Metanephros (tissue), 1 donor: Measurements from ENCODE around the gene MAGEB3. TPM values are rescaled to one million over a fixed set of nuclear protein-coding genes. Genes with fewer than 3 reads are reported as not detected.

Experiments
- total RNA-seq: library from RNA; depleted of rRNA; stranded (reverse); fragments of >200 nt; gene quantifications from one replicate; pipeline ENCODE4 v1.2.3, GENCODE V29; 2014

MAGEB3 gene
- not detected for total RNA-seq

GRCh38 chrX:30230395-30230794 lies at the start of gene MAGEB3:
Gene MAGEB3, plus strand, starts transcription at chrX:30230657. Its CDS starts 5,268 bp downstream, at chrX:30235925.

GRCh38 chrX:30215357-30215843 lies 15.1 kb upstream of the MAGEB3 start, which contains the start of gene MAGEB2:
Gene MAGEB2, plus strand, starts transcription at chrX:30215563. Its CDS starts 3,018 bp downstream, at chrX:30218581.

GRCh38 chrX:30241724-30242415 lies 11.4 kb downstream of the MAGEB3 start, which contains the start of gene MAGEB4:
Gene MAGEB4, plus strand, starts transcription at chrX:30242000. Its CDS starts 136 bp downstream, at chrX:30242136.

GRCh38 chrX:30246769-30247489 lies 16.5 kb downstream of the MAGEB3 start, which contains the start of gene MAGEB1:
Gene MAGEB1, plus strand, starts transcription at chrX:30247146. Its CDS starts 3,348 bp downstream, at chrX:30250494.

Other genes starting within 250 kb of the MAGEB3 start
- not detected for gene MAGEB2, start 15.1 kb upstream of the MAGEB3 start, total RNA-seq
- not detected for gene MAGEB4, start 11.3 kb downstream of the MAGEB3 start, total RNA-seq
- gene MAGEB1, start 16.5 kb downstream of the MAGEB3 start, total RNA-seq: not detected
- 0.53 TPM for gene NR0B1, start 78.7 kb downstream of the MAGEB3 start, total RNA-seq